Spleen (tissue), 11 donors: ENCODE data around the gene ABCG1. TPM values are rescaled to one million over a fixed set of nuclear protein-coding genes. Genes with fewer than 3 reads are reported as not detected.

Source experiments
- DNase-seq: peaks from one replicate; pipeline ENCODE4 v3.0.0-alpha.2; 2020
- H3K27ac ChIP-seq, 8 donors: fragments of 200-600 bp; sonication (generic) in 7 of 8; 1 replicate in 4 of 8; 2 replicates in 4 of 8; pipeline versions ENCODE4 v1.5.0 to v1.8.0; 2016 to 2021; ENCODE audit warnings: inconsistent platforms in 4 of 8, mild to moderate bottlenecking in 4 of 8, moderate library complexity in 1 of 8
- H3K27me3 ChIP-seq, 7 donors: fragments of 200-600 bp; sonication (generic) in 6 of 7; replicated peaks in 1 of 7; 1 replicate in 4 of 7; 2 replicates in 3 of 7; pipeline versions ENCODE4 v1.5.0 to v1.8.0; 2016 to 2021; ENCODE audit warnings: inconsistent platforms in 3 of 7, mild to moderate bottlenecking in 1 of 7
- H3K36me3 ChIP-seq, 6 donors: fragments of 200-600 bp; sonication (generic) in 5 of 6; 1 replicate in 4 of 6; 2 replicates in 2 of 6; pipeline versions ENCODE4 v1.5.0 to v1.8.0; 2016 to 2021; ENCODE audit warnings: inconsistent platforms in 2 of 6
- H3K4me1 ChIP-seq, 6 donors: fragments of 200-600 bp; sonication (generic) in 5 of 6; 1 replicate in 3 of 6; 2 replicates in 3 of 6; pipeline versions ENCODE4 v1.5.0 to v1.8.0; 2016 to 2021; ENCODE audit warnings: inconsistent platforms in 3 of 6
- H3K4me3 ChIP-seq, 8 donors: fragments of 200-600 bp; sonication (generic) in 7 of 8; 1 replicate in 4 of 8; 2 replicates in 4 of 8; pipeline versions ENCODE4 v1.5.0 to v1.8.0; 2016 to 2021; ENCODE audit warnings: inconsistent platforms in 4 of 8, mild to moderate bottlenecking in 4 of 8, moderate library complexity in 2 of 8
- H3K9me3 ChIP-seq, 8 donors: fragments of 200-600 bp; sonication (generic) in 7 of 8; 1 replicate in 4 of 8; 2 replicates in 4 of 8; pipeline versions ENCODE4 v1.5.0 to v1.8.0; 2016 to 2021; ENCODE audit warnings: inconsistent platforms in 4 of 8
- POLR2A ChIP-seq, 3 donors: fragments of 450-650 bp; IDR thresholded peaks; one replicate each; pipeline ENCODE4 v1.5.1; 2017; ENCODE audit warnings: antibody characterized with exemption in 3 of 3, mild to moderate bottlenecking in 1 of 3
- POLR2AphosphoS5 ChIP-seq, 3 donors: sonication (generic); formaldehyde crosslinking; IDR thresholded peaks; one replicate each; pipeline ENCODE4 v1.5.1; 2017; ENCODE audit warnings: antibody characterized with exemption in 3 of 3
- WGBS, 5 donors: extraction: QIAGEN DNeasy Blood & Tissue Kit in 3 of 5; methylation state at CpG; one replicate each; pipeline versions ENCODE4 v1.1.5 to v1.1.7; 2013 to 2018; 5-methylcytosine and 5-hydroxymethylcytosine counted together
- intact Hi-C: fragments of 100-400 bp; cut with DNase I; formaldehyde crosslinking; loops from one replicate; pipeline ENCODE4 v1.15.0; 2023; ENCODE audit warnings: low total_unique reads
- polyA plus RNA-seq, 3 donors: library from polyadenylated mRNA; stranded (reverse); fragments of 200-250 nt; gene quantifications; one replicate each; pipeline ENCODE4 v1.2.1, GENCODE V29; 2013
- total RNA-seq, 7 donors: library from RNA; depleted of rRNA in 3 of 7; stranded (reverse); fragments of >200 nt in 3 of 7; fragmentation: NEBNext Ultra II Directional in 4 of 7; extraction: Animal tissue kit (Norgen Biotek cat#: 25700) in 4 of 7; gene quantifications; one replicate each; pipeline versions ENCODE4 v1.1.0 to v1.2.1, GENCODE V29; 2016 to 2021
- TF ChIP-seq, protein P1 (sequence below), 11 experiments: fragments of 200-600 bp in 7 of 11; fragments of 450-650 bp in 4 of 11; sonication (generic) in 4 of 11; IDR thresholded peaks in 8 of 11; conservative IDR thresholded peaks in 3 of 11; 1 replicate in 7 of 11; 2 replicates in 4 of 11; pipeline versions ENCODE4 v1.4.0 to v1.8.0; 2016 to 2021; ENCODE audit warnings: antibody characterized with exemption in 11 of 11, inconsistent platforms in 4 of 11, mild to moderate bottlenecking in 1 of 11
- donor health status: healthy with polysubstance abuse.
- donor health status: DM: no; HTN: no; CAD: no; lungs with moderate emphysema.
- donor health status: DM: no; HTN: no; CAD: no.
- donor health status: Bipolar disorder and iron deficiency.
- donor health status: healthy.
- donor health status: DM: no; HTN: no; CAD: no.
- donor health status: DM: yes; HTN: yes; CAD: no.

Gene ABCG1
- total and polyA plus RNA-seq, 10 donors: 14.6 to 143 (median 96.7) TPM

DNA sequence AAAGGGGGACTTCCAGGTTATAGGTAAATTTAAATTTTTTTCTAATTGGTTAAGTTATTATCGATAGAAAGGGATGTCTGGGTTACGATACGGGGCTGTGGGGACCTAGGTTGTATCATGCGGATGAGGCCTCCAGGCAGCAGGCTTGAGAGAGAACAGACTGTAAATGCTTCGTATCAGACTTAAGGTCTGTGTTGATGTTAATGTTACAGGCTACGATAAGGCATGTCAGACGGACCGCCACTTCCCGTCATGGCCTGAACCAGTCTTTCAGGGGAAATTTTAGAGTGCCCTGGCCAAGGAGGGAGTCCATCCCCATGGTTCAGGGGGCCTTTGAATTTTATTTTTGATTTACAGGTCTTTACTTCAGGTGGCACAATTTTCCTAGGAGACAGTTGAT is 16.7 kb downstream of the ABCG1 start:
- peaks cover 70 to 100% (median 92%) of the 10 kb centered on the region in 6 donors for H3K4me1 ChIP-seq
- peak overlapping the region; percentile 29 to 93 (median 88) for H3K27ac ChIP-seq

DNA sequence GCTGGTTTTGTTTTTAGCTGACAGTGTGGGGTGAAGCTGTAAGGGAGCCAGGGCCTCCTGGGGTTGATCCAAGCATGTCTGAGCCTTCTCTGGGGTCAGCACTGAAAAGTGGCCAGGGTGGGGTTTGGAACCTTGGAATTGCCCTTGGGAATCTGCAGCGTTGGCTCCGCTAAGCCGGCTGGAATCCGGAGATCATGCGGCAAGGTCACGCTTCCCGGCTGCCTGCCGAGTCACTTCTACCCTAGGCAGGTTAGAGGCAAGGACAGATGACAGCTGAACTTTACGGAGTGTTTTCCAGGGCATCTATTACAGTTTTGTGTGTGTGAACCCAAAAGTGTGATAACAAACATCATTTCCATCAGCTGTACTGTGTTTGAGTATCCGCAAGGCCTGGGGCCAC is 17.1 kb downstream of the ABCG1 start:
- 66 to 97% (median 76%) methylated on average over 10 of the region's 10 CpGs for WGBS, 5 donors
- peak; percentile 72 to 89 (median 86) for TF ChIP-seq POLR2AphosphoS5 (IDR thresholded peaks at IDR 0.05)
- TF ChIP-seq, protein P1, sequence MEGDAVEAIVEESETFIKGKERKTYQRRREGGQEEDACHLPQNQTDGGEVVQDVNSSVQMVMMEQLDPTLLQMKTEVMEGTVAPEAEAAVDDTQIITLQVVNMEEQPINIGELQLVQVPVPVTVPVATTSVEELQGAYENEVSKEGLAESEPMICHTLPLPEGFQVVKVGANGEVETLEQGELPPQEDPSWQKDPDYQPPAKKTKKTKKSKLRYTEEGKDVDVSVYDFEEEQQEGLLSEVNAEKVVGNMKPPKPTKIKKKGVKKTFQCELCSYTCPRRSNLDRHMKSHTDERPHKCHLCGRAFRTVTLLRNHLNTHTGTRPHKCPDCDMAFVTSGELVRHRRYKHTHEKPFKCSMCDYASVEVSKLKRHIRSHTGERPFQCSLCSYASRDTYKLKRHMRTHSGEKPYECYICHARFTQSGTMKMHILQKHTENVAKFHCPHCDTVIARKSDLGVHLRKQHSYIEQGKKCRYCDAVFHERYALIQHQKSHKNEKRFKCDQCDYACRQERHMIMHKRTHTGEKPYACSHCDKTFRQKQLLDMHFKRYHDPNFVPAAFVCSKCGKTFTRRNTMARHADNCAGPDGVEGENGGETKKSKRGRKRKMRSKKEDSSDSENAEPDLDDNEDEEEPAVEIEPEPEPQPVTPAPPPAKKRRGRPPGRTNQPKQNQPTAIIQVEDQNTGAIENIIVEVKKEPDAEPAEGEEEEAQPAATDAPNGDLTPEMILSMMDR (IDR thresholded peaks at IDR 0.05 in 8 of 11, conservative IDR thresholded peaks at IDR 0.05 in 3 of 11): no peak
- H3K4me3 ChIP-seq: no peak overlapping the region
- H3K36me3 ChIP-seq: no peaks in the 10 kb centered on the region
- intact Hi-C loops: no loop called here
- no peaks in the 10 kb centered on the region for H3K27me3 ChIP-seq
- peak overlapping the region; percentile 29 to 93 (median 88) for H3K27ac ChIP-seq
- H3K9me3 ChIP-seq: no peaks in the 10 kb centered on the region
- DNase-seq: peak; percentile 89
- peaks cover 70 to 100% (median 89%) of the 10 kb centered on the region in 6 donors for H3K4me1 ChIP-seq

More for the DNA sequence above, 16.7 kb downstream of the ABCG1 start:
- WGBS, 5 donors: 66 to 86% (median 77%) methylated on average over 9 of the region's 9 CpGs
- peak; percentile 69 for DNase-seq
- Histone ChIP-seq H3K27me3 (no peaks in the 10 kb centered on the region), H3K9me3 (no peaks in the 10 kb centered on the region), H3K36me3 (no peaks in the 10 kb centered on the region), H3K4me3 (peak overlapping the region in 2 of 8 donors; percentile 43 to 68)
- TF ChIP-seq POLR2AphosphoS5 (IDR thresholded peaks at IDR 0.05) (no peak), POLR2A (IDR thresholded peaks at IDR 0.05) (peak in 1 of 3 donors; percentile 10)
- TF ChIP-seq, protein P1 (IDR thresholded peaks at IDR 0.05 in 8 of 11, conservative IDR thresholded peaks at IDR 0.05 in 3 of 11): no peak
- intact Hi-C loops: no loop called here

- no peak for DNase-seq
- no peaks in the 10 kb centered on the region for H3K27me3 ChIP-seq
- peak overlapping the region; percentile 30 to 93 (median 87) for H3K27ac ChIP-seq
- H3K36me3 ChIP-seq: no peaks in the 10 kb centered on the region
- peaks cover 65 to 94% (median 83%) of the 10 kb centered on the region in 6 donors for H3K4me1 ChIP-seq
- 11 to 24% (median 17%) methylated on average over 3 of the region's 3 CpGs for WGBS, 5 donors
- no peaks in the 10 kb centered on the region for H3K9me3 ChIP-seq
- intact Hi-C loops: no loop called here
- TF ChIP-seq POLR2AphosphoS5 (IDR thresholded peaks at IDR 0.05) (no peak), POLR2A (IDR thresholded peaks at IDR 0.05) (no peak)
- TF ChIP-seq, protein P1 (IDR thresholded peaks at IDR 0.05 in 8 of 11, conservative IDR thresholded peaks at IDR 0.05 in 3 of 11): no peak
- no peak overlapping the region for H3K4me3 ChIP-seq
Observed at GRCh38 chr21:42236693-42237092, 17.8 kb downstream of the ABCG1 start.

GRCh38 chr21:42237161-42237560 is 18.2 kb downstream of the ABCG1 start:
- WGBS, 5 donors: 88 to 97% (median 93%) methylated on average over 5 of the region's 5 CpGs
- DNase-seq: peak; percentile 52
- peaks cover 61 to 93% (median 82%) of the 10 kb centered on the region in 6 donors for H3K4me1 ChIP-seq
- H3K27me3 ChIP-seq: no peaks in the 10 kb centered on the region
- peak overlapping the region; percentile 30 to 93 (median 87) for H3K27ac ChIP-seq
- H3K9me3 ChIP-seq: no peaks in the 10 kb centered on the region
- no peak for TF ChIP-seq POLR2AphosphoS5 (IDR thresholded peaks at IDR 0.05)
- no peak for TF ChIP-seq POLR2A (IDR thresholded peaks at IDR 0.05)
- TF ChIP-seq, protein P1 (IDR thresholded peaks at IDR 0.05 in 8 of 11, conservative IDR thresholded peaks at IDR 0.05 in 3 of 11): no peak
- no peak overlapping the region for H3K4me3 ChIP-seq
- intact Hi-C loops: no loop called here
- no peaks in the 10 kb centered on the region for H3K36me3 ChIP-seq
